ENCODE results near the gene MCM7. TPM values are rescaled to one million over a fixed set of nuclear protein-coding genes. Genes with fewer than 3 reads are reported as not detected.

The MCM7 gene
- total and polyA plus RNA-seq, 2 of the 13 experiments (the other 11 are each of a cell fraction or from before 2014, with no cell fraction given): 84.5 to 214 TPM

- TF ChIP-seq MXD3 (CRISPR knock-in tag; IDR thresholded peaks at IDR 0.05) (peak; percentile 80; the same call in 1 of the 2 replicates), ZNF768 (CRISPR knock-in tag; IDR thresholded peaks at IDR 0.05) (peak; percentile 48; the same call in 1 of the 2 replicates), RAD51 (IDR thresholded peaks at IDR 0.05; ENCODE audit: borderline replicate concordance) (no peak), KDM6A (CRISPR knock-in tag; IDR thresholded peaks at IDR 0.05; ENCODE audit: low read depth) (no peak), ZNF703 (CRISPR knock-in tag; IDR thresholded peaks at IDR 0.05; ENCODE audit: borderline replicate concordance) (no peak), ZNF205 (CRISPR knock-in tag; IDR thresholded peaks at IDR 0.05) (no peak), ESRRA (CRISPR knock-in tag; IDR thresholded peaks at IDR 0.05; ENCODE audit: low read depth) (no peak), ZNF619 (CRISPR knock-in tag; IDR thresholded peaks at IDR 0.05) (no peak), ZFP37 (CRISPR knock-in tag; IDR thresholded peaks at IDR 0.05; ENCODE audit: borderline replicate concordance) (peak; percentile 39; the same call in 1 of the 2 replicates), ZKSCAN1 (IDR thresholded peaks at IDR 0.05; ENCODE audit: low read length) (no peak), TFAP4 (IDR thresholded peaks at IDR 0.05; ENCODE audit: borderline replicate concordance, low read depth) (no peak), RXRA (CRISPR knock-in tag; IDR thresholded peaks at IDR 0.05) (0 out of 2 replicates have a peak, but pooled peaks have one; percentile 59), ATF3 (CRISPR knock-in tag; IDR thresholded peaks at IDR 0.05) (no peak), ZNF441 (CRISPR knock-in tag; IDR thresholded peaks at IDR 0.05; ENCODE audit: borderline replicate concordance) (peak; percentile 100), FOSL2 (CRISPR knock-in tag; IDR thresholded peaks at IDR 0.05) (peak; percentile 37; the same call in 1 of the 2 replicates), ZNF513 (CRISPR knock-in tag; conservative IDR thresholded peaks at IDR 0.05) (no peak), ATF4 (CRISPR knock-in tag; IDR thresholded peaks at IDR 0.05) (peak in 1 of 2 experiments; percentile 60; a peak in 1 of 4 replicates), ZNF776 (CRISPR knock-in tag; IDR thresholded peaks at IDR 0.05) (no peak), SNAPC4 (CRISPR knock-in tag; IDR thresholded peaks at IDR 0.05) (peak; percentile 67; the same call in 1 of the 2 replicates), ZNF225 (CRISPR knock-in tag; IDR thresholded peaks at IDR 0.05) (no peak)
These were observed 18.1 kb upstream of the MCM7 start, which contains the start of the genes CNPY4 and TAF6 (continued) for GRCh38 chr7:100119072-100119969.

All from HepG2 (cell line).